GM12865 (cell line): ENCODE results near the gene RUFY3.
"Not testable (repeated sequence)": the region's sequence is repeated elsewhere in the genome, so short reads cannot be mapped to it uniquely, and the experiment has no call there.

Experiments
- DNase-seq: peaks from one replicate; pipeline ENCODE4 v3.0.0; 2010; ENCODE audit warnings: low read depth
- H3K4me3 ChIP-seq: 2 replicates; pipeline ENCODE4 v1.5.1; 2011; ENCODE audit warnings: mild to moderate bottlenecking, low read depth, low read length, control low read depth
- CTCF ChIP-seq: IDR thresholded peaks from 2 replicates; pipeline ENCODE4 v1.5.1; 2011; ENCODE audit warnings: low read length, control low read depth, low read depth, inconsistent platforms; ENCODE audit not compliant: insufficient read depth; ENCODE audit errors: missing control alignments

RUFY3 gene

GRCh38 chr4:70728091-70728490, 6.3 kb downstream of the RUFY3 start:
- no peak overlapping the region for H3K4me3 ChIP-seq
- DNase-seq, result no peak
- no peak for TF ChIP-seq CTCF

DNA sequence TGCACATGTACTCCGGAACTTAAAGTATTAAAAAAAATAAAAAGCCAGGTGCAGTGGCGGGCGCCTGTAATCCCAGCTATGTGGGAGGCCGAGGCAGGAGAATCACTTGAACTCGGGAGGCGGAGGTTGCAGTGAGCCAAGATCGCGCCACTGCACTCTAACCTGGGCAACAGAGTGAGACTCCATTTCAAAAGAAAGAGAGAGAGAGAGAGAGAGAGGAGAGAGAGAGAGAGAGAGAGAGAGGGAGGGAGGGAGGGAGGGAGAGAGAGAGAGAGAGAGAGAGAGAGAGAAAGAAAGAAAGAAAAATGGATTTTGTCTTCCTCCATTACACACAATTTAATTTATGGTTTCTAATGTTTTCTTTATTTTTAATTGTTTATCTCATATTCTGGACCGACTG, 11.1 kb downstream of the RUFY3 start:
- DNase-seq, H3K4me3 ChIP-seq: not testable (repeated sequence)

- peak; percentile 85 for DNase-seq
- no peak for TF ChIP-seq CTCF
- peak overlapping the region; percentile 11 for H3K4me3 ChIP-seq
Measured at GRCh38 chr4:70734168-70734954, 12.6 kb downstream of the RUFY3 start.

GRCh38 chr4:70734971-70735370, 13.2 kb downstream of the RUFY3 start:
- no peak for TF ChIP-seq CTCF
- no peak for DNase-seq
- H3K4me3 ChIP-seq, result peak overlapping the region; percentile 11; the same call in 1 of the 2 replicates

GRCh38 chr4:70735915-70736314, 14.2 kb downstream of the RUFY3 start:
- not testable (repeated sequence) for H3K4me3 ChIP-seq
- peak; percentile 48 for TF ChIP-seq CTCF
- DNase-seq, result peak; percentile 67

DNA sequence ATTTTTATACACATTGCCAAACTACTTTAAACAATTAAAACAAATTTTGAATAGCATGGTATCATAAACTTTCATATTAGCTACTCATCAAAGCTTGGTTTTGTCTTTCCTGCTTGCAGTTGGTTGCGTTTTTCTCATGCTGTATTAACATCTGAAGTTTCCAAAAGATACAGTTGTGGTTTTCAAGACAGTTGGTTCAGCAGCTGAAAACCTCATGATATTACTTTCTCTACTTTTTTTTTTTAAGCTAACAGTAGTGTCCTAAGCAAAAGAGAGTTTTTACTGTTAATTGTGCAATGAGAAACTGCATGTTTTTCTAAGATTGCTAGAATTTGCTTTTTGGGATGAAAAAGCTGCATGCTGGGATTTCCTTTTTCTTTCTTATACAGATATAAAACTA, 15.2 kb downstream of the RUFY3 start:
- no peak overlapping the region for H3K4me3 ChIP-seq
- peak; percentile 34 for DNase-seq
- TF ChIP-seq CTCF, result no peak

DNA sequence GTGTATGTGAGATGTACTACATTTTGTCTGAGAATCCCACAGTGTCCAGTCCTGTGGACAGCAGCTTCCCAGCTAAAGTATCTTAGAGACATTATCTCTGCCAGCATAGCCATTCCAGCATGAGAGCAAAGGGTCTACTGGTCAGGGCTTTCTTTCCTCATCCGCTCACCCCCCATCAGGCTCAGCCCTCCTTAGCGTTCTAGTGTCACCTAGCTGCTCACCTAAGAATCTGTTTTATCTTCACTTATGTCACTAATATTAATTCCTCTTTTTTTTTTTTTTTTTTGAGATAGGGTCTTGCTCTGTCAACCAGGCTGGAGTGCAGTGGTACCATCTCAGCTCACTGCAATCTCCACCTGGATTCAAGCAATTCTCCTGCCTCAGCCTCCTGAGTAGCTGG, 15.6 kb downstream of the RUFY3 start:
- H3K4me3 ChIP-seq, result no peak overlapping the region
- no peak for DNase-seq
- no peak for TF ChIP-seq CTCF
